ENCODE results near the gene LIF.
"Not testable (repeated sequence)": the region's sequence is repeated elsewhere in the genome, so short reads cannot be mapped to it uniquely, and the experiment has no call there.

Gene LIF

DNA sequence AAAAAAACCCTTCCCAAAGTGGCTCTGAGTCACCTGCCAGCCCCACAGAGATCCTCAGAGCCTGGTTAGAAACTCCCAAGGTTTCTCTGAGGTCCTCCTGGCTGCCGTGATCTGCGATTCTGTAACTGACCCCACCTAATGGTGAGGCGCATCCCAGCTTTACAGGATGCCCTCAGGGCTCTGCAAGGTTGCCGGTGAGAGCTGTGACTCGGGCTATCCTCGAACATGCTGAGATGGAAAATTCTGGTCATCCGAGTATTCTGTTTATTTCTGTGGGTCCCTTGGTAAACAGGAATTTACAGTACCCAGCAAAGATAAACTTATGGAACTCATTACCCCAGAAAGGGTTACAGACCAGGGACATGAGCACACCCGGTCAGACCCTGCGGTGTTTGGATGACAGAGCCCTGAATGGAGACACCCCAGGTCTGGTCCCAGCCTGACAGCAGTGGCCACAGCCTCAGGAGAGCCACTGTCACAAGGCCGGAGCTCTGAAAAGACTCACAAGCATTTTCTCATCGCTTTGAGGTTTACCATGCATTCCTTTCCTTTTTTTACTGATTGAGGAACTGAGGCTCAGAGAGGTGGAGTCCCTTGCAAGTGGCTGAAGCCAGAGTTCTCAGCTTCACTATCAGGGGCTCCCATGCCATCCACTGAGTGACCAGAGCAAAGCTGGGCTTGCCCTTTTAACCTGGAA, 22.2 kb downstream of the LIF start:
- no peak for DNase-seq (ENCODE audit: low spot score)

DNA sequence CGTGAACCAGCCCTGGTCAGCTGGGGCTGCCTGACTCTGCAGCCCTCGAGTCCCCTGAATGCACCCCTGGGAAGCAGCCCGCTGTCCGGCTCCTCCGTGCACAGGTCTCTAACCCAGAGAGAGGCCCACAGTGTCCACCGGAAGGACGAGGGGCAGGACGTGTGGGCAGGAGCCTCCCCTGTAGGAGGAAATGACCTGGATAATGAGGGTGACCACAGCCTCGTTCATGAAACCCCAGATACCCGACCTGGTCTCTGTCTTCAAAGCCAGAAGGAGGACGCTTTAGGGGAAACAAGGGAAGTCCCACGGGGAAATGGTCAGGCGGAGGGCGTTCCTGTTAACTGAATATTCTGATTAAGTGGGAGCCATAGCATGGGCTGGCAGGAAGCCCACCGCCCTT, 23.3 kb downstream of the LIF start:
- no peak for DNase-seq (ENCODE audit: low spot score)

DNA sequence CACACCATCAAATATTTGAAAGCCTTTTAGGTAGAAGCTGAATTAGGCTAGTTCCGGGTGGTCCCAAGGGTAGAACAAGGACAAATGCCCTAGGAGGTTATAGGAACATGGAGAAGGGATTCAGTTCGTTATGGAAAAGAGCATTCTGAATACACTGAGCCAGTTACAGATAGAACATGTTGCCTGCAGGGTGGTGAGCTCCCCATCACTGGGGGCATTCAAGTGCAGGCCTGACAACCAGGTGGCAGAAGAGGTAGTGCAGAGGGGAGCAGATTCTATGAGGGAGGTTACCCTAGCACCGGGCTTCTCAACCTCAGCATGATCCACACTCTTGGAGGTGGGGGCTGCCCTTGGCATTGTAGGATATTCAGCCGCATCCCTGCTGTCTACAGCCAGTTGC, 24.2 kb downstream of the LIF start:
- DNase-seq (ENCODE audit: low spot score) = no peak

DNA sequence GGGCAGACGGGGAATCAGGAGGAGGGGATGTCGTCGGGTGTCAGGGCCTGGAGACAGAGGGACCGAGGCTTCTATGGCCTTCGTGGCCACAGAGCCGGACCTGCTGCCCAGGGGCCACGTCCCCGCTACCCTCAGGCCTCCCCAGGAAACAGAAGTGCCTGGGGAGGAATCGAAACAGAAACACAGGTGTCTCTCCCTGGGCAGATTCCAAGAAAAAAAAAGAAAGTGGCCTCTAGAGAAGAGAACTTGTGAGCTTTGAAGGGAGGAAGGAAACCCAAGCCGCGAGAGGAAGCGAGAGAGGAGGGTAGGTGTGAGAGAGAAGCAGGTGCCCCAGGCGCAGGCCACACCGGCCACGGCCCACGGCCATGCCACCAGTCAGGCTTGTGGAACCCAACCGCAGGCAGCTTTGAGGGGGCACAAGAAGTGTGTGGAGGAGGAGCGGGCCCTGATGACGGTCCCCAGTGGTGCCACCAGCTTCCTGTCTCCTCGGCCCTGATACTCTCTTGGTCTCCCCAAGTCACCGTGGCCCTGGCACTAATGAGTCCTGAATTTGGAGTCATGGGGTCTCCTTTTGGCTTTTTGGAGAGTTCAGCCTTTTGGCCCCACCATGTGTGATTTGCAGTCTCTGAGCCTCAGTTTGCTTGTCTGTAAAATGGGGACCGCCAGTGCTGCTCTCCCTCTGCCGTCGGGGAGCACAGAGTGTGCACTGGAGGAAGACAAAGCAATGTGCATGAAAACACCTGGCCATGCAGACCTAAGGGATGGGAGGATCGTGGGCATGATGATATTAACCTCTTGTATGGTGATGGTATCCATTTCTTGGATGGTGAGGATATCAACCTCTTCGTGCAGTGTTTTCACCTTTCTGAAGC, 25.2 kb downstream of the LIF start:
- DNase-seq (ENCODE audit: low spot score) = no peak

DNA sequence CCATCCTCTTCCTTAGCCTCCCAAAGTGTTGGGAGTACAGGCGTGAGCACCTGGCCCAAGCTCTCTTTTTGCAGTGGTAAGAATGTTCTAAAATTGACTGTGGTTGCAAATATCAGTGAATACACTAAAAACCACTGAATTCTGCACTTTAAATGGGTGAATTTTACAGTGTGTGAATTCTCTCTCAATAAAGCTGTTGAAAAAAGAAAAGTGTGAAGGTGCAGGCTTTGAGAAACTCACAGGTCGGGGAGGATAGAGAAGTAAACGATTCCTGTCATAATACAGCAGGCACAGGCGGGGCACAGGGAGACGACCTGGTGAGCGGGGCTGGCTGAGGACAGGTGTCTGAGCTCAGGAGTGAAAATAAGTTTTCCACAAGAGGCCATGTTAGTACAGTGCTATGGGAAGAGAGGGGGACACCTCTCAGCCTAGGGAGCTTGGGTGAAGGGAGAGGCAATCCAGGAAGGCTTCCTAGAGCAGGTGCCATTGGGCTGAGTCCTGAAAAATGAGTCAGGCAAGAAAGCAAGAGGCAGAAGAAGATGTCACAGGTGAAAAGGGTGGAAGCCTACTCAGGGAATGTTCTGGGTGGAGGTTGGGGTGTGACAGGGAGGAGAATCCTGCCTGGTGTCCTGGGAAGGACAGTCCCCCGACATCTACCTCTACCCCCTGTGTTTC, 26.1 kb downstream of the LIF start:
- no peak for DNase-seq (ENCODE audit: low spot score)

DNA sequence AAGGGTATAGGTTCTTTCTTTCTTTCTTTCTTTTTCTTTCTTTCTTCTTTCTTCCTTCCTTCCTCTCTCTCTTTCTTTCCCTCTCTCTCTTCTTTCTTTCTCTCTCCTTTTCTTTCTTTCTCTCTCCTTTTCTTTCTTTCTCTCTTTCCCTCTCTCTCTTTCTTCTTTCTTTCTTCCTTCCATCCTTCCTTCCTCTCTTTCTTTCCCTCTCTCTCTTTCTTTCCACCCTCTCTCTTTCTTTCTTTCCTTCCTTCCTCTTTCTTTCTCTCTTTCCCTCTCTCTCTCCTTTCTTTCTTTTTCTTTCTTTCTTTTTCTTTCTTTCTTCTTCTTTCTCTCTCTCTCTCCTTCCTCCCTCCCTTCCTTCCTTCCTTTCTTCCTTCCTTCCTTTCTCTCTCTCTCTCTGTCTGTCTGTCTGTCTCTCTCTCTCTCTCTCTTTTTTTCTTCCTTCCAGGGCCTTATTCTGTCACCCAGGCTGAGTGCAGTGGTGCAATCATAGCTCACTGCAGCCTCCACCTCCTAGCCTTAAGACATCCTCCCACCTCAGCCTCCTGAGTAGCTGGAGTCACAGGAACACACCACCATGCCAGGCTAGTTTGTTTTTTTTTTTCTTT, 26.8 kb downstream of the LIF start:
- DNase-seq (ENCODE audit: low spot score) = no peak

DNA sequence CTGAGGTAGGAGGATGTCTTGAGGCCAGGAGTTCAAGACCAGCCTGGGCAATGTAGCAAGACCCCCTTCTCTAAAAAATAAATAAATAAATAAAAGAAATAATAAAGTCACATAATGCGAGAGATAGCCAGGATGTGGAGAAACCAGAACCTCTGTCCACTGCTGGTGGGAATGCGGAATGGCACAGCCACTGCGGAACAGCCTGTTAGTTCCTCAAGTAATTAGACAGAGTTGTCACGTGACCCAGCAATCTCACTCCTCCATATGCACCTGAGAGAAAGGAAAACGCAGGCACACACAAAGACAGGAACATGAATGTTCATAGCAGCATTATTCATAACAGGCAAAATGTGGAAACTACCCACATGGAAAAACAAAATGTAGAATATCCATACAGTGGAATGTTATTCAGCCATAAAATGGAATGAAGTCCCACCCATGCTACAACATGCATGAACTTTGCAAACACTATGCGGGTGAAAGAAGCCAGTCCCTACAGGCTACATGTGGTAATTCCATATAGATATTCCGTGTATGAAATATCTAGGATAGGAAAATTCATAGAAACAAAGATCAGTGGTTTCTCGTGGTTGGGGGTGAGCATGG, 27.4 kb downstream of the LIF start:
- no peak for DNase-seq (ENCODE audit: low spot score)

DNA sequence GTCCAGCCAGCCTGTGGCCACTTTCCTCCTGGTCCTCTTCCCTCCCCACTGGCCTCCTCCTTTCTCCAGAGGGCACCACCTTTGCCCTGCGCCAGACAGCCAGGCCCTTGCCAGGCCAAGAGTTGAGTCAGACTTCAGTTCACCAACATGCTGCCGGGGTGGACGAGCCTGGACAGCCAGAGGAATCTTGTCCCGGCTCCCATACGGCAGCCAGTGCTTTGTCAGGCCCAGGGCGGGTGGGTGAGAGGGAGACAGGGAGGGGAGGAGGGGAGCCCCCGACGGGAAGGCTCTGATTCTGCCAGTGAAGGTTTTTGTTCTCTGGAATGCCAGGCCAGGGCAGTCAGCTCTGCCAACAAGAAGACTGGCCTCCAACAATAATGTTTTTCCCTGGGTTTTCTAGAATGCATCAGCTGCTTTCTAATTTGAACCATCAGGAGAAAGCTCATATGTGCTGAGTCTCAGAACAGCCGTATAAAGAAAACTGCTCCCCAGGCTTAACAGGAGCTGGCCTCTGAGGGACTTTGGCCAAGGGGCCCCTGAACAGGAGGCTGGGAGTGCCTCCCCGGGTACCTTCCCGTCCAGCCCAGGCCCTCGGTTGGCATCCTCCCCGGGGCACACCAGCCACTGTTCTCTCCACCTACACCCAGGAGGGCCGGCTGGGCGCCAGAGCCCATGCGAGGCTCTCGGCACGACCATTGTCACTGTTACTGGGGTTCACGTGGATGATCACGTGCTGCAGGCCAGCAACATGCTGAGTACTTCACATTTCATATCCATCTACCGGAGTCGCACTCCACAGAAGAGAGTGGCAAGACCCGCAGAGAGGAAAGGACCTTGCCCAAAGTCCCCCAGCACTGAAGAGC, 28.6 kb downstream of the LIF start:
- no peak for DNase-seq (ENCODE audit: low spot score)

DNA sequence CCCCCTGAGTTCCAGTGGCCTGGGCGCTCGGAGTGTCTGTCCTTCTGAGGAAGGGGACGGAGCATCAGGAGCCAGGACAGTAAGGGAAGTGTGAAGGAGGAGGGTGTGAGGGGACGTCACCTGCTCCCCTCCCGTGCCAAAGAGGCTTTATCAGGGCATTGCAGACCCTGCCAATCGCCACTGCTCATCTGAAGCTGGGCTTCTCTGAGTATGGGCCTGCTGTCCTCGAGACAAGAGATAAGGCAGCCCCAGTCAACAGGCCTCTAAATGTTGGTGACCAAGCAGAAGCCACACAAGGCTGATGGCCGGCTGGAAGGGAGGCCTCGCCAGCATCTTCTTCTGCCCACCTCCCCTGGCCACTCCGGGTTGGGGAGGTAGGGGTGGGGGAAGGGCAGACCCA, 29.8 kb downstream of the LIF start:
- DNase-seq (ENCODE audit: low spot score) = no peak

DNA sequence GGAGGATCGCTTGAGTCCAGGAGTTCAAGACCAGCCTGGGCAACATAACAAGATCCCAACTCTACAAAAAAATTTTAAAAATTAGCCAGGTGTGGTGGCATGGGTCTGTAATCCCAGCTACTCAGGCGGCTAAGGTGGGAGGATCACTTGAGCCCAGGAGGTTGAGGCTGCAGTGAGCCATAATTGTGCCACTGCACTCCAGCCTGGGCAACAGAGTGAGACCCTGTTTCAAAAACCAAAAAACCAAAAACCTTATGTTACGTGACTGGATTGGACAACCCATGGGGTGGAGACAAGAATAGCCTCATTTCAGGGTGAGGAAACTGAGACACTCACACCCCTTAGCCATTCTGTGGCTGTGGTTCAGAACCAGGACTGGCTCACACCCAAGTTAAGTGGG, 30.3 kb downstream of the LIF start:
- not testable (repeated sequence) for DNase-seq (ENCODE audit: low spot score)

DNA sequence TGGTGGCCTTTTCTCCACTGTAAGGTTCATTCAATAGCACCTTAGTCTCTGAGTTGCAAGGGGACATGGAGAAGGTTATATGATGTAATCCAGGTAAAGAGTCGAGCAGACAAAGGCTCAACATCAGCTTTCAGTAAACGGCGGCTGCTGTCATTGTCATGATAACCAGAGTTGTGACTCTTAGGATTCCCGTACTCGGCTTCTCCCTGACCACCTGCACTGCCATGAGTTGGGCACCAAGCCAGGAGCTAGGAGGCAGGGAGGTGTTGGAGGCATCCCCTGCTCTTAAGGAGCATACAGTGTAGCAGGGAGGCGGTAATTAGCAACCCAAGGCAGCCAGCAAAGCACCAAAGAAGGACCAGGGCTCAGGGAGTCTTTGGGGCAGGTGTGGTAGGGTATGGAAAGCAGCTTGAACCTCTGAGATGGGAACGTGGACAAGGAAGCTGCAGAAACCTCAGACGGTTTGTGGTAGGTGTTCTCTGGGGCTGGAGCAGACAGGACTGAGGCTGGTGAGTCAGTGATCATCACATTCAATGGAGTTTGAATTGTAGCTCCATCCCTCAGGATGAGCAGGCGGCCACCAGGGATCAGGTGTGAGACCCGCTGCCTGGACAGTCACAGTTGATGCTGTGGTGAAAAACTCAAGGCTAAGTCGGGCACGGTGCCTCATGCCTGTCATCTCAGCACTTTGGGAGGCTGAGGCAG, 31.7 kb downstream of the LIF start:
- no peak for DNase-seq (ENCODE audit: low spot score)

DNA sequence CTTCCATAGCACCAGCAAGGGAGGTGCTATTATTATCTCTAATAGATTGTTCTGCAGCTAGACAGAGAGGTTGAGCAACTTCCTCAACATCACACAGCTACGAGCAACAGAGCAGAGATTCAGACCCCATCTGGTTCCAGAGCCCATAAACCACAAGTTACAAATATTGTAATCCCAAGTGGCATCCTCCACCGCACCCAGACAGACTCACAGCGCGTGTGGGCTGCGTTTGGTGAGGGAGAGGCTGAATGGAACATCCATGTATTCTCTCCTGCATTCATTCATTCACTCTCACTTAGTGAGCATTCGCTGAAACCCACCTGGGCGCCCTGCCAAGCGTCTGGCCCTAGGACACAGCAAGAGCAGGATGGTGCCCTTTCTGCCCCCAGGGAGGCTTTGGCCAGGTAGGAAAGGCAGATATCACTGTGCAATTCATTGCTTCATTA, 33.5 kb downstream of the LIF start:
- DNase-seq (ENCODE audit: low spot score) = no peak

DNA sequence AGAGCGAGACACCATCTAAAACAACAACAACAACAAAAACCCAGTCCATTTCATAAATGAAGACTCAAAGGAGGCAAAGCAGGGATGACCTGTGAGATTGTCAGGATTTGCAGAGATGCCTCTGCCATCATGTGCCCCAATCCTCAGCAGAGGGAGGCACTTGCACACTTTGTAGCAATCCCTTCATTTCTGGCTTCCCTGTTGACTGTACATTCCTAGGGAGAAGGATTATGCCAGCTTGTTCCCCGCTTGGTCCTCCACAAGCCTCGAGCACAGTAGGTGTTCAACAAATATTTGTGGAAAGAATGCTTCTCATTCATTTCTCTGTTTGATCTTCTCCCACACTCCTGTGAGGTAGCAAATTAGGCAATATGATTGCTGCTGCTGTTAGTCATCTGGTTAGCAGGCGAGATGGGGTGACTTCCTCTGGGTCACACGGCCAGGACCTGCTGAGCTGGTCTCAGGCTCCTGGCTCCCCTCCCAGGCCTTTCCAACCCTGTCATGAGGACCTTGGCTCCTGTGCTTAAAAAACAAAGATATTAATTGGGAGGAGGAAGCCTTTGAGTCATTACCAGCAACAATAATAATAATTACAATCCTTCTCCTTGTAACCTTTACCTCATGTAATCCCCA, 34.1 kb downstream of the LIF start:
- DNase-seq (ENCODE audit: low spot score) = peak; percentile 72

DNA sequence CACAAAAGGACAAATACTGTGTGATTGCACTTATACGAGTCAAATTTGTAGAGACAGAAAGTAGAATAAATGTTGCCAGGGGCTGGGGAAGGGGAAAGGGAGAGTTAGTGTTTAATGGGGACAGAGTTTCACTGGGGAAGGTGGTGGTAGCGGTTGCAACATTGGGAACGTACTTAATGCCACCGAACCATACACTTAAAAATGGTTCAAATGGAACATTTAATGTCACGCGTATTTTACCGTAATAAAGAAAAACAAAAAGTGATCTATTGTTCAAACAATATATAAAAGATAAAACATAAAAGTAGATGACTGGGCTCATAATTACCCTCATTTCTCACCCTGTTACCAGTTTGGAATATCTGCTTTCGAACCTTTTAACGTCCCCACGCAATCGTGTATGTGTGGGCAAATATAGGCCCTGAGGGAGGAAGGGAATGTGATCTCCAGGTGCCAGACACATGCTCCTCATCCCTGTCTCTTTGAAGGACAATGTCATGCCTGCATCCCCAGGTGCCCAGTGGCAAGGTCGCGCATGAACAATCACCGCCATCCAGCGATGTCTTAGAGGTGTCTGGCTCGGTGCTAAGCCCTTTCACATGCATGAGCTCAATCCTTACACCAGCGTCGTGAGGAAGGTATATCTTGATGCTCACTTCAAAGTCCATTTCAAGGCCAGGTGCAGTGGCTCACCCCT, 35.3 kb downstream of the LIF start:
- DNase-seq (ENCODE audit: low spot score) = no peak

DNA sequence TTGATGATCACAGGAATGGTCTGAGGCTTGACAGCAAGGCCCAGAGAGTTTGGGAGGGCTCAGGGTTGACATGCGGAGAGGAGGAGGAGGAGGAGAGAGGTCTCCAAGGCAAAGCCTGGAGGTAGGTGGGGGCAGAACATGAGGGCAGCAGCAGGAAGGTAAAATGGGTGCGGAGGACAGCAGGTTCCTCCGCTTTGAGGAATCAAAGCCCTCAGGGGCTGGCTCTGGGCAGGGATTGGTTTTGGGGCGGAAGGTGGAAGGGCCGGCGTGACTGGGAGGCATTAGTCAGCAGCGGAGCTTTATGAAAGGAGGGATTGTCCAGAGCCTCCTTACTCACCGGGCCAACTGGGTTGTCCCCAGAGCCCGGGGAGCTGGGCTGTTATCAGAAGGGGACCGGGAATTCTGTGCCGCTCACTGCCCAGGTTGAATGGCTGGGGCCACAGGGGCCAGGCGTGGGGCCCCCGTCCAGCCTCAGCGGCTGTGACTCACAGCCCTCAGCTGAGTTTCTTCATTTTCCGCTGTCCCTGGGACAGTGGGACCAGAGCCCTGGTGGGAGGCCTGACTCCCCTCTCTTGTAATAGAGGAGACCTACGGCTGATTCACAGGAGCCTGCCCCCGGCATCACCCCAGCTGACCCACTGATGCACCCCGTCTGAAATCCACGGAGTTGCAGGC, 36.2 kb downstream of the LIF start:
- no peak for DNase-seq (ENCODE audit: low spot score)

DNA sequence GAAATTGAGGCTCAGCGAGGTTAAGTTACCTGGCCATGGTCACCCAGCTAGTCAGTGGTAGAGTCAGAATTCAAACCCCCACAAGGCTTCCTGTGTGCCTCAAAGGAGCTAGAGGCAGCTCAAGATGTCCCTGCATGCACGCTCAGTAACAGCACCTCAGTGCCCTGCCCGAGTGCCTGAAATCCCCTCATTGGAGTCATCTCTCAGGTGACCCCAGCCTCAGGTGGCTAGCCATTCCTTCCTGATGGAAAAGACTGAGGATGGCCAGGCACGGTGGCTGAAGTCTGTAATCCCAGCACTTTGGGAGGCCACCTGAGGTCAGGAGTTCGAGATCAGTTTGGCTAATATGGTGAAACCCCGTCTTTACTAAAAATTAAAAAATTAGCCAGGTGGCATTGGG, 36.9 kb downstream of the LIF start:
- no peak for DNase-seq (ENCODE audit: low spot score)

DNA sequence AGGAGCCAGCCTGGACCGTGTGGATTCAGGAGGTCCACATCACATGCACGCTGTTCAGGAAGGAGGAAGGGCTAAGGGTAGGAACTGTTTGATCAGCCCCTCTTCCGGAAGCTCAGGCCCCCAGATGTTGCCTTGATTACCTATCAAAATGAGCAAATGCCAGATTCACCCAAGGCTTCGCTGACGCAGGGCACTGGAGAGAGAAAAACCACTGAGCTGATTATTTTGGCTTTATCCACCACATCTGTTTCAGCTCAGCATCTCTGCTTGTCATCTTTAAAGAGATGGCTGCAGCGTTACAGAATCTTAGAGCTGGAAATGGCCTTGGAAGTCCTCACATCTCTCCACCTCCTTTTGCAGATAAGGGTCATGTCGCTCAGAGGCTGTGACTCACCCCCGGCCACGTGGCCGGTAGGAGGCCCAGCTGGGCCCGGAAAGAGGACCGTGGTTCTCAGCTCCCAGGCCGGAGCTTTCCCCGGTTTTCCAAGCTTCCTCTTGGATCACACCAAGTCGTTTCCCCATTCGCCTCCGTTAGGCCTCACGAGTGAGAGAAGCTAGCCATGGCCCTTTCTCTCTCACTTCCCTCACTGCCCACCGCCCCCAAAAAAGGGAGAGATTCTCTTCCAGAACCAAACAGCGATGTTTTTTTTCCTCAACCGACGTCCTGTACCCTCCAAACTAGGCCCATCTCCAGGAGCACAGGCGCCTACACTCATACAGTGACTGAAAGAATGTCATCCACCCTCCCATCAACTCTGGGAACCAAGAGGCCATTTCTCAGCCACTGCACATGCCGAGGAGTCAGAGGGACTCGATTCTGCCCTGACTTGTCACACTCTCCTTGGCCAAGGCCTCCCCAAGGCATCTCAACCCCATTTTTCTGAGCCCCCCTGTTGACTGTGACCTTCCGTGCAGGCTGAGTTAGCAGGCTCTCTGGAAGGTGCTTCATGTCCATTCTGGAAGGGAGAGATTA, 37.6 kb downstream of the LIF start:
- DNase-seq (ENCODE audit: low spot score) = no peak

DNA sequence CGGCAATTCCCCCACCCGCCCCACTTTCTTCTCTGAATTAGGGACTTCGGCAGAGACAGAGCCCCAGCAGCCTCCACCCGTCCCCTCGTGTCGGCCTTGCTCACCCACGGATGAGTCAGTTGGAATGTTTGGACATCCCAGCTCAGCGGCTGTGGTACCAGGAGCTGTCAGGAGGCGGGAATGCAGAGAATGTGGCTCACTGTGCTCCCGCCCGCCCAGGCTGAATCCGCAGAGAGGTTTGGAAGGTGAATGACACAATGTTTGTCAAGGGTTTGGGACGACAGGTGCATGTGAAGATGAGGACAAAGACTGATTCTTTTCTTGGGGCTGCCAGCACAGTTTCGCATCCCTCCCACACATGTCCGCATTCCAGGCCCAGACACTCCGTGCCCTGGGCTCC, 39.6 kb downstream of the LIF start:
- peak; percentile 67 for DNase-seq (ENCODE audit: low spot score)

Measured in HuH-7.5 (cell line).